Activated CD4-positive, alpha-beta T cell treated with anti-CD3 and anti-CD28 coated beads, Interleukin-2, amount 10 ng/mL, durations not matched to agents 7 days and 5 days (primary cell): ENCODE data around the gene ARHGEF3. TPM values are rescaled to one million over a fixed set of nuclear protein-coding genes. Genes with fewer than 3 reads are reported as not detected.
"Not testable (repeated sequence)": the region's sequence is repeated elsewhere in the genome, so short reads cannot be mapped to it uniquely, and the experiment has no call there.

ENCODE experiments used
- CTCF ChIA-PET: fragments of 350-600 bp; sonication (Branson Sonifier 250); formaldehyde crosslinking; loops from one replicate; lab custom pipeline; 2021; ENCODE audit warnings: antibody characterized with exemption; lab: Charles Lee
- POLR2A ChIA-PET: fragments of 350-600 bp; sonication (Branson Sonifier 250); formaldehyde crosslinking; loops from one replicate; lab custom pipeline; 2021; ENCODE audit warnings: antibody characterized with exemption; lab: Charles Lee
- DNase-seq: peaks from one replicate; pipeline ENCODE4 v3.0.0-alpha.2; 2020
- H3K27ac Mint-ChIP-seq: one replicate; pipeline ENCODE4 v1.8.0; 2021; ENCODE audit warnings: mild to moderate bottlenecking, moderate library complexity, mixed read lengths
- H3K27me3 Mint-ChIP-seq: one replicate; pipeline ENCODE4 v1.8.0; 2021; ENCODE audit warnings: mixed read lengths
- H3K36me3 Mint-ChIP-seq: one replicate; pipeline ENCODE4 v1.8.0; 2021; ENCODE audit warnings: low read depth, mixed read lengths
- H3K4me1 Mint-ChIP-seq: one replicate; pipeline ENCODE4 v1.8.0; 2021; ENCODE audit warnings: mixed read lengths
- H3K4me3 Mint-ChIP-seq: one replicate; pipeline ENCODE4 v1.8.0; 2021; ENCODE audit warnings: mild to moderate bottlenecking, moderate library complexity, mixed read lengths
- H3K9me3 Mint-ChIP-seq: one replicate; pipeline ENCODE4 v1.8.0; 2021; ENCODE audit warnings: mixed read lengths
- total RNA-seq, 2 experiments: library from RNA; stranded (reverse); gene quantifications; one replicate each; pipeline ENCODE4 v1.2.3, GENCODE V29; 2021

ARHGEF3 gene
- total RNA-seq, 2 experiments from 2014 or later = 102 to 109 TPM

DNA sequence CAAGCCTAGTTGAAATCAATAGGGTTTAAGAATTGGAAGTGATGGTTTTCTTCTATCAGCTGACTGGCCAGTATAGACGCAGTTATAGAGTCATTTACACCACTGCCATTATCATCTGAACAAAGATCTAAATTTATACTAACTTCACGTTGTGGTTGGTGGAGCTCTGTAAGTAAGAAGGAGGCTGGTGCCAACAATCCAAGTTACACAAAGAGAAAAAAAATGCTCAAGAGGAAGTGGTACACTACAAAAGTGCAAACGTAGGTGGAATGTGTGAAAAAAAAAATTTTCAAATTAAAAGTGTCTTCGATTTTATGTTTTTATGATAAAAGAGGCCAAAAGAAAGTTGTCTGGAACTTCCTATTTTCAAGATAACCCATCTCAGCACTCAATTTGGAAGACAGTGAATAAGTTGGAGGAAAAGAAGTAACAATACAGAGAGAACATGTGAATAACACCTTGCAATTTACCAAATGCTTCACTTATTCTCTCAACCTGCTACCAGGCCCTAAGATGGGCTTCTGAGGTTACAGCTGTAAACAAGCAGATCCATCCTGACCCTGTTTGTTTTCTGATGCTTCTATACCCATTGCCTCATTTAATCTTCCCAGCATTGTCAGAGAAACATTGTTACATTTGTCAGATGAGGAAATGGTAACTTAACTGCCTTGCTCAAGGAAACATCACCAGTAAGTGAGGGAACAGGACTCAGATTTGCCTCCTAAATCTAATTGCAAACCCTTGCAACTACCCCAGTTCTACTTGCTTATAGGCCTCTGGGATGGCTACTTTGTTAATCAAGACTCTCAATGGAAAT lies 106.7 kb downstream of the ARHGEF3 start:
- POLR2A ChIA-PET = no interaction called here
- DNase-seq = peak; percentile 14
- no peaks in the 10 kb centered on the region for H3K27me3 Mint-ChIP-seq
- no peak overlapping the region for H3K4me3 Mint-ChIP-seq
- peak overlapping the region; percentile 70 for H3K27ac Mint-ChIP-seq
- H3K36me3 Mint-ChIP-seq = peaks cover 3% of the 10 kb centered on the region
- no peaks in the 10 kb centered on the region for H3K9me3 Mint-ChIP-seq
- peaks cover 45% of the 10 kb centered on the region for H3K4me1 Mint-ChIP-seq
- CTCF ChIA-PET = interaction anchor here (0.6 to 1.9 kb wide), 11 partner anchors 9 to 293 kb away, joined by 3 to 5 read pairs (median 3); partner anchors contain the start of genes CCDC66 and TASOR

DNA sequence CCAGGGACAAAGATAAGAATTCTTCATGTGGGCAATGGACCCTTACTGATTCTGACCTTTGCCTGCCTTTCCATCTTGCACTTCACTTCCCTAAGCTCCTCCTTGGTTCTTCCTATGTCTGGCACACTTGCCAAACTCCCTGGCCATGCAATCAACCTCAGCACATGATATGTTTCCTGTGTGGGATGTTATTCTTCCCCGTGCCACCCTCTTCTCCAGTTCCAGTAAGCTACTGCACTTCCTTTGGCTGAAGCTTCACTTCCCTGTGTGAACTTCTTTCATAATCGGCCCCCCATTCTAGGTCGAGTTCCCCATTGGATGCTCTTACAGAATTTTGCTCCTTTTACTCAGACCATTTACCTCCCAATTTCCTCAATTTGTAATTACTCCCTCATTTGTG lies 108.0 kb downstream of the ARHGEF3 start:
- Mint-ChIP-seq H3K27me3 (no peaks in the 10 kb centered on the region), H3K4me1 (peaks cover 42% of the 10 kb centered on the region), H3K9me3 (no peaks in the 10 kb centered on the region), H3K4me3 (peak overlapping the region; percentile 37), H3K36me3 (peaks cover 3% of the 10 kb centered on the region), H3K27ac (peak overlapping the region; percentile 90)
- ChIA-PET CTCF (interaction anchor here (0.6 to 4.0 kb wide), 7 partner anchors 9 to 438 kb away, joined by 3 to 27 read pairs (median 4); partner anchors contain the start of gene ARHGEF3), POLR2A (no interaction called here)
- DNase-seq = no peak

DNA sequence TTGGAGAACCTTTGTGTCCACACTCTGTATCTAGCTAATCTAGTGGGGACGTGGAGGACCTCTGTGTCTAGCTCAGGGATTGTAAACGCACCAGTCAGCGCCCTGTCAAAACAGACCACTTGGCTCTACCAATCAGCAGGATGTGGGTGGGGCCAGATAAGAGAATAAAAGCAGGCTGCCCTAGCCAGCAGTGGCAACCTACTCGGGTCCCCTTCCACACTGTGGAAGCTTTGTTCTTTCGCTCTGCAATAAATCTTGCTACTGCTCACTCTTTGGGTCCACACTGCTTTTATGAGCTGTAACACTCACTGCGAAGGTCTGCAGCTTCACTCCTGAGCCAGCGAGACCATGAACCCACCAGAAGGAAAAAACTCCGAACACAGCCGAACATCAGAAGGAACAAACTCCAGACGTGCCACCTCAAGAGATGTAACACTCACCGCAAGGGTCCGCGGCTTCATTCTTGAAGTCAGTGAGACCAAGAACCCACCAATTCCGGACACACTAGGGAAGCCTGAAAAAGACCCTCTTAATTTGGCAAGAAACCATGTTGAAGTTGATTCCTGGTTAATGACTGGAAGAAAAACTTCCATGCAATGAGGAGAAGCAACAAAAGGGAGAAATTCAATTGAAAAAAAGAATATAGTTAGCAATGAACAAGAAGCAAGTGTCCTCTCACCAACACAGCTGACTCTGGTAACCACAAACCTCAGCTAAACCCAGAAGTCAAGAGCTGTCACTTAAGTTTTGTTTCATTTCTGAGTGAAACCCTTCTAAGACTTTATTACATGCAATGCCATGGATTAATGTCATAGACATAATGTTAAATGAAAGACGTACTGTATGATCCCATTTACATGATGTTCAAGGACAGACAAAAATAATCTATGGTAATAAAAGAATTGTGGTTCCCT lies 109.0 kb downstream of the ARHGEF3 start:
- peak overlapping the region; percentile 90 for H3K27ac Mint-ChIP-seq
- CTCF ChIA-PET = interaction anchor here (0.9 to 4.0 kb wide), 5 partner anchors 10 to 296 kb away, joined by 3 to 27 read pairs (median 5); partner anchors contain the start of gene ARHGEF3
- peaks cover 46% of the 10 kb centered on the region for H3K4me1 Mint-ChIP-seq
- not testable (repeated sequence) for H3K27me3 Mint-ChIP-seq, H3K9me3 Mint-ChIP-seq, H3K36me3 Mint-ChIP-seq
- H3K4me3 Mint-ChIP-seq = peak overlapping the region; percentile 67
- POLR2A ChIA-PET = interaction anchor here (0.6 to 1.0 kb wide), 2 partner anchors 10 to 11 kb away, joined by 3 read pairs; partner anchors contain the start of gene TASOR
- DNase-seq = peak; percentile 80

DNA sequence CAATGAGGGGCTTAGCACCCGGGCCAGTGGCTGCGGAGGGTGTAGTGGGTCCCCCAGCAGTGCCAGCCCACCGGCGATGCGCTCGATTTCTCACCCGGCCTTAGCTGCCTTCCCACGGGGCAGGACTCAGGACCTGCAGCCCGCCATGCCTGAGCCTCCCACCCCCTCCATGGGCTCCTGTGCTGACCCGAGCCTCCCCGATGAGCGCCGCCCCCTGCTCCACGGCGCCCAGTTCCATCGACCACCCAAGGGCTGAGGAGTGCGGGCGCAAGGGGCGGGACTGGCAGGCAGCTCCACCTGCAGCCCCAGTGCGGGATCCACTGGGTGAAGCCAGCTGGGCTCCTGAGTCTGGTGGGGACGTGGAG lies 109.8 kb downstream of the ARHGEF3 start:
- H3K27ac Mint-ChIP-seq = peak overlapping the region; percentile 90

GRCh38 chr3:56691165-56692000 lies 110.4 kb downstream of the ARHGEF3 start:
- Mint-ChIP-seq H3K27ac (peak overlapping the region; percentile 51), H3K36me3 (peaks cover 8% of the 10 kb centered on the region), H3K4me3 (no peak overlapping the region), H3K9me3 (no peaks in the 10 kb centered on the region), H3K4me1 (peaks cover 42% of the 10 kb centered on the region), H3K27me3 (no peaks in the 10 kb centered on the region)
- POLR2A ChIA-PET = no interaction called here
- CTCF ChIA-PET = interaction anchor here (0.7 to 4.0 kb wide), 3 partner anchors 11 to 251 kb away, joined by 3 to 27 read pairs (median 7); partner anchors contain the start of gene ARHGEF3
- DNase-seq = no peak

More for the DNA sequence above, 109.8 kb downstream of the ARHGEF3 start:
- POLR2A ChIA-PET, H3K9me3 Mint-ChIP-seq, H3K36me3 Mint-ChIP-seq, DNase-seq, H3K4me3 Mint-ChIP-seq, H3K27me3 Mint-ChIP-seq: not testable (repeated sequence)
- CTCF ChIA-PET = interaction anchor here (1.9 to 4.0 kb wide), 2 partner anchors 108 to 297 kb away, joined by 4 to 27 read pairs; partner anchors contain the start of gene ARHGEF3
- H3K4me1 Mint-ChIP-seq = peaks cover 46% of the 10 kb centered on the region

- Mint-ChIP-seq H3K27me3 (no peaks in the 10 kb centered on the region), H3K4me3 (no peak overlapping the region), H3K9me3 (no peaks in the 10 kb centered on the region), H3K27ac (no peak overlapping the region), H3K36me3 (peaks cover 17% of the 10 kb centered on the region), H3K4me1 (peaks cover 25% of the 10 kb centered on the region)
- POLR2A ChIA-PET = no interaction called here
- CTCF ChIA-PET = interaction anchor here (1.0 to 1.2 kb wide), 4 partner anchors 13 to 299 kb away, joined by 3 to 8 read pairs (median 4); no protein-coding TSS in a partner anchor
- DNase-seq = no peak
Observed at GRCh38 chr3:56689303-56689702, 112.4 kb downstream of the ARHGEF3 start.

DNA sequence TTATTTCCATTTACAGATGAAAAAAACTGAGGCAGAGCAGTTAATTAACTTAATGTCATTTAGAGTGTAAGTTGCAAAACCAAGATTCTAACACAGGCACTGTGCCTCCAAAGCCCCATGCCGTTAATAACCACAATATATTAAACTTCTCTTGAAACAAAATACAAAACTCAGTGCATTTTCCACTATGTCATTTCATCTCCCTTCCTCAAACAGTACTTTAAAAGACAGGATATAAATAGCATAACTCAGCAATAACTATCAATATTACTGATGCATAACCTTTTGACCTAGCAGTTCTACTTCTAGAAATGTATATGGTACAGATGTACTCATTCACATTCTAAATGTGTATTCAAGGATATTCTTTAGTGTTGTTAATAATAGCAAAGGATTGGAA lies 113.6 kb downstream of the ARHGEF3 start:
- Mint-ChIP-seq H3K4me1 (peaks cover 18% of the 10 kb centered on the region), H3K9me3 (peaks cover 8% of the 10 kb centered on the region), H3K27me3 (no peaks in the 10 kb centered on the region), H3K4me3 (no peak overlapping the region), H3K27ac (no peak overlapping the region), H3K36me3 (peaks cover 22% of the 10 kb centered on the region)
- no peak for DNase-seq
- CTCF ChIA-PET = no interaction called here
- POLR2A ChIA-PET = no interaction called here

DNA sequence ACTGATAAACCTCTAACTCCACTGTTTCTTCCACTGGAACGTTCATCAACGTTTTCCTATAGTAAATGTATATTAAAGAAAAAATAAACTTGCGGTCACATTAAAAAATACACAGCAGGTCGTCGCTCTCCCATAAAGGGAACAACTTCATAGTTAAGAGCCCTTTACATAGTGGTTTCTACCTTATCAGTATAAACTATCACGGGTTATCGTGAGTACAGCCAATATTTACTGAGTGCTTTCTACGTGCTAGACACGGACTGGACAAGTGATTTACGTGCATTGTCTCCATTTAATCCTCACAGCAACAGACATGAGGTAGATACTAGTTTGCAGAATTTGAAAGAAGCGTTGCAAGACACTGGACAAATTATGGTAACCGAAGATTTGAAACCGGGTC lies 117.7 kb downstream of the ARHGEF3 start:
- H3K9me3 Mint-ChIP-seq = peaks cover 15% of the 10 kb centered on the region
- no peaks in the 10 kb centered on the region for H3K27me3 Mint-ChIP-seq
- H3K27ac Mint-ChIP-seq = peak overlapping the region; percentile 89

GRCh38 chr3:56683122-56683817 lies 118.5 kb downstream of the ARHGEF3 start, which contains the start of gene TASOR:
Gene TASOR (minus strand): TSS chr3:56683265. CDS start chr3:56683006, 259 bp downstream.
- H3K4me1 Mint-ChIP-seq = peaks cover 41% of the 10 kb centered on the region
- peaks cover 17% of the 10 kb centered on the region for H3K9me3 Mint-ChIP-seq
- DNase-seq = peak; percentile 86
- peaks cover 53% of the 10 kb centered on the region for H3K36me3 Mint-ChIP-seq
- H3K27me3 Mint-ChIP-seq = no peaks in the 10 kb centered on the region
- H3K27ac Mint-ChIP-seq = peak within 1 kb of the TSS; percentile 99
- H3K4me3 Mint-ChIP-seq = peak within 1 kb of the TSS; percentile 97
- POLR2A ChIA-PET = interaction anchor here (0.8 to 1.6 kb wide), 2 partner anchors 10 to 105 kb away, joined by 3 to 7 read pairs; no protein-coding TSS in a partner anchor
- CTCF ChIA-PET = interaction anchor here (1.5 to 2.0 kb wide), 3 partner anchors 10 to 117 kb away, joined by 5 to 9 read pairs (median 6); no protein-coding TSS in a partner anchor

More for the DNA sequence above, 117.7 kb downstream of the ARHGEF3 start:
- POLR2A ChIA-PET = no interaction called here
- CTCF ChIA-PET = no interaction called here
- peaks cover 52% of the 10 kb centered on the region for H3K36me3 Mint-ChIP-seq
- no peak for DNase-seq
- peak overlapping the region; percentile 12 for H3K4me3 Mint-ChIP-seq
- H3K4me1 Mint-ChIP-seq = peaks cover 38% of the 10 kb centered on the region

DNA sequence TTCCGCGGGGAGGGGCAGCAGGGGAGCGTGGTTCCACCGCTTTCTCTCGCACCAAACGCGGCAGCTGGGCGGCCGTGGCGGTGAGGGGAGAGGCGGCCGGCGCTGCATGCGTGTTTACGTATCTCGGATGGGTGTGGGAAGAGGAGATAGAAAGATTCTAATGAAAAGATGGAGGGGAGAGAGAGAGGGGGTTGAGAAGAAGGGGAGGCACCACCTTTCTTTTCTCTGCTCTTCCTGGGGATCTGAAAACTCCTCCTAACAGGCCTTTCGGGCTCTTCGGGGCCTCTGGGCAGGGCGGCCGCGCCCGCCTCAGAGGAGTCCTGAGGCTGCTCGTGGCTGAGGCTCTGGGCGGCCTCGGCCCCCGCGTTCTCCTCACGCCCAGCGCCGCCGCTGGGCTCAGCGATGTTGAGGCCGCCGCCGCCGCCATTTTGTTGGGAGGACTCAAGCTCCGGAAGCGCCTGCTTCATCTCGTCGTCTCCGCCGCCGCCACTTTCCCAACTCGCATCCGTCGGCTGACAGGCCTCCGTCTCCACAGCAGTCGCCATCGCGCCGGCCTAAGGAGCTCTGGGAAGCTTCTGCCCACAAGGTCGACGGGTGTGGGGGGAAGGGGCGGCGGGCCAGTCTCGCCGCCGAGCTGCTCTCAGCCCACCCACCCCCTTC lies 119.2 kb downstream of the ARHGEF3 start:
- Mint-ChIP-seq H3K9me3 (peaks cover 19% of the 10 kb centered on the region), H3K4me1 (peaks cover 43% of the 10 kb centered on the region), H3K4me3 (peak overlapping the region; percentile 97), H3K36me3 (peaks cover 56% of the 10 kb centered on the region), H3K27me3 (no peaks in the 10 kb centered on the region), H3K27ac (peak overlapping the region; percentile 99)
- DNase-seq = peak; percentile 81
- ChIA-PET CTCF (interaction anchor here (0.7 to 2.0 kb wide), 4 partner anchors 9 to 117 kb away, joined by 4 to 9 read pairs (median 6); no protein-coding TSS in a partner anchor), POLR2A (interaction anchor here (0.7 to 1.6 kb wide), 7 partner anchors 10 to 334 kb away, joined by 3 to 7 read pairs (median 3); no protein-coding TSS in a partner anchor)
